Muscle layer of colon (tissue), 2 donors: ENCODE data around the gene RUNX1.

Source experiments
- H3K27ac ChIP-seq: one replicate; pipeline ENCODE4 v1.7.0; 2013; ENCODE audit warnings: low read depth, mild to moderate bottlenecking, low read length, moderate library complexity
- H3K27me3 ChIP-seq, 2 donors: one replicate each; pipeline ENCODE4 v1.7.0; 2013; ENCODE audit warnings: low read length in 2 of 2, mild to moderate bottlenecking in 2 of 2; ENCODE audit not compliant: insufficient read depth in 2 of 2, control insufficient read depth in 1 of 2
- H3K36me3 ChIP-seq: one replicate; pipeline ENCODE4 v1.7.0; 2013; ENCODE audit warnings: mild to moderate bottlenecking, low read length; ENCODE audit not compliant: insufficient read depth
- H3K4me1 ChIP-seq: one replicate; pipeline ENCODE4 v1.7.0; 2013; ENCODE audit warnings: mild to moderate bottlenecking, low read length; ENCODE audit not compliant: insufficient read depth
- H3K4me3 ChIP-seq, 2 donors: one replicate each; pipeline ENCODE4 v1.7.0; 2013; ENCODE audit warnings: low read length in 2 of 2, low read depth in 1 of 2, mild to moderate bottlenecking in 1 of 2, moderate library complexity in 1 of 2
- H3K9ac ChIP-seq: one replicate; pipeline ENCODE4 v1.7.0; 2013; ENCODE audit warnings: low read length
- H3K9me3 ChIP-seq: one replicate; pipeline ENCODE4 v1.7.0; 2013; ENCODE audit warnings: mild to moderate bottlenecking, low read length
- donor health status: abdominal sarcoma.
- donor health status: Adenocarcinoma of cecum.

RUNX1 gene

GRCh38 chr21:35048706-35049617 is at the start of gene RUNX1:
Gene RUNX1 (minus strand): TSS chr21:35049302.
- H3K27ac ChIP-seq: peak within 1 kb of the TSS; percentile 74
- peak within 1 kb of the TSS in 1 of 2 donors; percentile 32 for H3K4me3 ChIP-seq
- no peaks in the 10 kb centered on the region for H3K27me3 ChIP-seq
- H3K4me1 ChIP-seq: peaks cover 60% of the 10 kb centered on the region
- no peak within 1 kb of the TSS for H3K9ac ChIP-seq
- H3K36me3 ChIP-seq: no peaks in the 10 kb centered on the region
- no peaks in the 10 kb centered on the region for H3K9me3 ChIP-seq

- Histone ChIP-seq H3K36me3 (no peaks in the 10 kb centered on the region), H3K27ac (no peak overlapping the region), H3K9me3 (no peaks in the 10 kb centered on the region), H3K4me1 (no peaks in the 10 kb centered on the region), H3K27me3 (no peaks in the 10 kb centered on the region), H3K4me3 (no peak overlapping the region), H3K9ac (no peak overlapping the region)
These were observed 48.4 kb upstream of the RUNX1 start for GRCh38 chr21:35097525-35097924.

GRCh38 chr21:35096959-35097358 is 47.9 kb upstream of the RUNX1 start:
- Histone ChIP-seq H3K9ac (no peak overlapping the region), H3K4me3 (no peak overlapping the region), H3K36me3 (no peaks in the 10 kb centered on the region), H3K27me3 (no peaks in the 10 kb centered on the region), H3K9me3 (no peaks in the 10 kb centered on the region), H3K27ac (no peak overlapping the region), H3K4me1 (no peaks in the 10 kb centered on the region)

GRCh38 chr21:35095859-35096291 is 46.8 kb upstream of the RUNX1 start:
- Histone ChIP-seq H3K27ac (no peak overlapping the region), H3K27me3 (no peaks in the 10 kb centered on the region)

GRCh38 chr21:35093514-35093913 is 44.4 kb upstream of the RUNX1 start:
- H3K9me3 ChIP-seq: no peaks in the 10 kb centered on the region
- H3K9ac ChIP-seq: no peak overlapping the region
- no peaks in the 10 kb centered on the region for H3K27me3 ChIP-seq
- H3K27ac ChIP-seq: no peak overlapping the region
- H3K36me3 ChIP-seq: no peaks in the 10 kb centered on the region
- H3K4me1 ChIP-seq: no peaks in the 10 kb centered on the region
- no peak overlapping the region for H3K4me3 ChIP-seq

More at GRCh38 chr21:35095859-35096291, 46.8 kb upstream of the RUNX1 start:
- Histone ChIP-seq H3K36me3 (no peaks in the 10 kb centered on the region), H3K4me1 (no peaks in the 10 kb centered on the region), H3K9ac (no peak overlapping the region), H3K4me3 (no peak overlapping the region), H3K9me3 (no peaks in the 10 kb centered on the region)

- H3K9ac ChIP-seq: no peak overlapping the region
- H3K27ac ChIP-seq: no peak overlapping the region
- no peaks in the 10 kb centered on the region for H3K36me3 ChIP-seq
- no peaks in the 10 kb centered on the region for H3K4me1 ChIP-seq
- H3K9me3 ChIP-seq: no peaks in the 10 kb centered on the region
- H3K4me3 ChIP-seq: no peak overlapping the region
- H3K27me3 ChIP-seq: no peaks in the 10 kb centered on the region
These were observed 42.4 kb upstream of the RUNX1 start for GRCh38 chr21:35091496-35091895.

- Histone ChIP-seq H3K27ac (no peak overlapping the region), H3K4me3 (no peak overlapping the region)
These were observed 41.3 kb upstream of the RUNX1 start for GRCh38 chr21:35090403-35090802.

GRCh38 chr21:35088319-35088771 is 39.2 kb upstream of the RUNX1 start:
- no peaks in the 10 kb centered on the region for H3K36me3 ChIP-seq
- H3K27me3 ChIP-seq: no peaks in the 10 kb centered on the region
- H3K27ac ChIP-seq: no peak overlapping the region

More at GRCh38 chr21:35090403-35090802, 41.3 kb upstream of the RUNX1 start:
- Histone ChIP-seq H3K9me3 (no peaks in the 10 kb centered on the region), H3K27me3 (no peaks in the 10 kb centered on the region), H3K4me1 (no peaks in the 10 kb centered on the region), H3K9ac (no peak overlapping the region), H3K36me3 (no peaks in the 10 kb centered on the region)

GRCh38 chr21:35086357-35086756 is 37.3 kb upstream of the RUNX1 start:
- no peak overlapping the region for H3K27ac ChIP-seq
- H3K4me3 ChIP-seq: no peak overlapping the region
- H3K9me3 ChIP-seq: no peaks in the 10 kb centered on the region
- H3K27me3 ChIP-seq: no peaks in the 10 kb centered on the region
- H3K36me3 ChIP-seq: no peaks in the 10 kb centered on the region
- H3K4me1 ChIP-seq: no peaks in the 10 kb centered on the region
- no peak overlapping the region for H3K9ac ChIP-seq

More at GRCh38 chr21:35088319-35088771, 39.2 kb upstream of the RUNX1 start:
- H3K9me3 ChIP-seq: no peaks in the 10 kb centered on the region
- no peaks in the 10 kb centered on the region for H3K4me1 ChIP-seq
- H3K9ac ChIP-seq: no peak overlapping the region
- H3K4me3 ChIP-seq: no peak overlapping the region

- H3K27ac ChIP-seq: no peak overlapping the region
- H3K36me3 ChIP-seq: no peaks in the 10 kb centered on the region
- H3K9me3 ChIP-seq: no peaks in the 10 kb centered on the region
- H3K4me3 ChIP-seq: no peak overlapping the region
- H3K4me1 ChIP-seq: no peaks in the 10 kb centered on the region
- H3K9ac ChIP-seq: no peak overlapping the region
- H3K27me3 ChIP-seq: no peaks in the 10 kb centered on the region
These were observed 35.8 kb upstream of the RUNX1 start for GRCh38 chr21:35084869-35085268.

GRCh38 chr21:35083246-35083645 is 34.1 kb upstream of the RUNX1 start:
- Histone ChIP-seq H3K36me3 (no peaks in the 10 kb centered on the region), H3K27ac (no peak overlapping the region), H3K4me3 (no peak overlapping the region), H3K9me3 (no peaks in the 10 kb centered on the region), H3K27me3 (no peaks in the 10 kb centered on the region), H3K4me1 (no peaks in the 10 kb centered on the region), H3K9ac (no peak overlapping the region)

- Histone ChIP-seq H3K9ac (no peak overlapping the region), H3K36me3 (no peaks in the 10 kb centered on the region), H3K9me3 (no peaks in the 10 kb centered on the region), H3K4me1 (no peaks in the 10 kb centered on the region), H3K4me3 (no peak overlapping the region), H3K27ac (no peak overlapping the region), H3K27me3 (no peaks in the 10 kb centered on the region)
These were observed 32.8 kb upstream of the RUNX1 start for GRCh38 chr21:35081861-35082260.
